Left kidney (tissue), 2 donors: Measurements from ENCODE around the gene FBLN2. TPM values are rescaled to one million over a fixed set of nuclear protein-coding genes. Genes with fewer than 3 reads are reported as not detected.

ENCODE experiments used
- DNase-seq: peaks from one replicate; pipeline ENCODE4 v3.0.0-alpha.2; 2013
- polyA plus RNA-seq: library from polyadenylated mRNA; unstranded; fragments of 120-200 nt; gene quantifications from one replicate; pipeline ENCODE4 v1.2.1, GENCODE V29; 2013; ENCODE audit not compliant: insufficient read length

FBLN2 gene
- polyA plus RNA-seq, 1 donor, result 17.9 TPM

DNA sequence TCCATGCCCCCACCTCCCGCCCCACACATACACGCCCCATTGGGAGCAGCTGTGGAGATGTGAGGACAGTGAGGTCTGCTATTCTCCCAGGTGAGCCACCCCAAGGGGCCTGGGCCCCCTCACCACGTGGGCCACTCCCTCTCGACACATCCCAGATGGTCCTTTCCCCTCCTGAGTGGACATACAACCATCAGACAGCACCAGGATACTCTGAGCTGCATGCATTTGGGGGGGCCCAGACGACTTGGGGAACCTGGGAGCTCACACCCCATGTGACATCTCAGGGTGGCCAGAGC lies 17.5 kb downstream of the FBLN2 start:
- DNase-seq, result no peak

DNA sequence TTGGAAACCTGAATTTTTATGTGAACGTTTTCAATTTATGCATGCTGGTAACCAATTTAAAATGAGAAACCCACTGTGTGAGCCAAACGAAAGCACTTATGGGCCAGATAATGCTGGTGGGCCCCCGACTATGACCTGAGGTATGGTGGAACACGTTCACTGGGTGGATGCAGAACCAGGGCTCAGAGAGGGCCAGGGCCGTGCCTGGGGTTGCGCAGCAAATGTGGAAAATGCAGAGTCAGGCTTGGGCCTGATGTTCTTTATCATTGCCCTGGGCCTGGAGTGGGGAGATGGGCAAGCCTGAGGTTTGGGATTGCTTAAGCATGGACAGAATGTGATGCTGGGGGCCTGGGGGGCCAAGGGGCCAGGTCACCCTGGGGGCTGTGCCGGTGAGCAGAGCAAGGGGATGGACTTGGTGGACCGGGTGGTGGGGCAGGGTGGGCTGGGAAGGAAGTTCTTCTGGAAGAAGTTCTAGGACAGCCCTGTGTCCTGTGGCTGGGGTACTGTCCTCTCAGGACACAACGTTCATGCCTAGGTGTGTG lies 17.9 kb downstream of the FBLN2 start:
- no peak for DNase-seq

DNA sequence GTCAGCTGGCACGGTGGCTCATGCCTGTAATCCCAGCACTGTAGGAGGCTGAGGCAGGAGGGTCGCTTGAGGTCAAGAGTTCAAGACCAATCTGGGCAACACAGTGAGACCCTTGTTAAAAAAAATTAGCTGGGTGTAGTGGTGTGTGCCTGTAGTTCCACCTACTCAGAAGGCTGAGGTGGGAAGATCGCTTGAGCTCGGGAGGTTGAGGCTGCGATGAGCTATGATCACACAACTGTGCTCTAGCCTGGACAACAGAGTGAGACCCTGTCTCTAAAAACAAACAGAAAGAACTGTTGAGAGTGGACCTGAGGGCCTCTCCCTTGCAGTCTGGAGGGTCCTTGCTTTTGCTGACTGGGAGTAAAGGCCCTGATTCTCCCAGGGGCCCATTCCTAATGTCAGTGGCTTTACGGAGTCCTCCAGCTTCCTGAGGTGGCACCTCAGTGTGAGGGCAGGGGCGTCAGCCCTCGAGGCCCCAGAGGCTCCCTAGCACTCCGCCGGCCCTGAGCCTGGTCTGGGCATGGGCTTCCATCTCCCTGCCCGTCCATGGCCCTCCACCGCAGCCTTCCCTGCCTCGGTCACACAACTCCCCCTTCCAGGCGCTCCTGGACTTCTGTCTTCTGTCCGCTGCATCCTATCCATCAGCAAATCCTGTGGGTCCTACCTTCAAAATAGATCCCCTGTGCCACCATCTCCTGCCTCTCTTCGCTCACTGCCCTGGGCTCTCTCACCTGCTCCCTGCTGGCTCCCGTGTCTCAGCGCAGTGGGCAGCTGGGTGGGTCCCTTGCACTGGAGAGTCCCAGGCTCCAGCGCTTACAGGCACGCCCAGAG lies 19.0 kb downstream of the FBLN2 start:
- no peak for DNase-seq

DNA sequence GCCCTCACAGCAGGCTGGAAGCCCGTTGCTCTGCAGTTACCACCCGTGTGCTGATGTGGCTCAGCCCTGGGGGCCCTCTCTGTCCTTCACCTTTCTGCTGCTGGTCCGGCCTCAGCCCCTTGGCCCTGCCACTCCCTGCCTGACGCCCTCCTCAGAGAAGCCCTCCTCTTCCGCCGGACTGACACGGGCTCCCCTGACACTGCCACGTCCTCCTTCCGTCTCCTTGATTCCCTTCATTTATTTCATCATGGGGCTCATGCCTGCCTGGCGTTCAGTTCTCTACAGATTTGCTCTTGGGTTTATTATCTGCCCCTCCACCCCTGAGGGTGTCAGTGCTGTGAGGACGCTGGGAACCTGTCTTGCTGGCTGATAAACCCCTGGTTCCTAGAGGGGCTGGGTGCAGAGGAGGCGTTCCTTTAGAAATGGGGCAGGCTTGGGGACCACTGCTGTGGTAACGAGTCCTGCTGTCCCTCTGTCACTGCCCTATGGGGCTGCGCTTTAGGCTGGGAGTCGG lies 19.6 kb downstream of the FBLN2 start:
- no peak for DNase-seq

DNA sequence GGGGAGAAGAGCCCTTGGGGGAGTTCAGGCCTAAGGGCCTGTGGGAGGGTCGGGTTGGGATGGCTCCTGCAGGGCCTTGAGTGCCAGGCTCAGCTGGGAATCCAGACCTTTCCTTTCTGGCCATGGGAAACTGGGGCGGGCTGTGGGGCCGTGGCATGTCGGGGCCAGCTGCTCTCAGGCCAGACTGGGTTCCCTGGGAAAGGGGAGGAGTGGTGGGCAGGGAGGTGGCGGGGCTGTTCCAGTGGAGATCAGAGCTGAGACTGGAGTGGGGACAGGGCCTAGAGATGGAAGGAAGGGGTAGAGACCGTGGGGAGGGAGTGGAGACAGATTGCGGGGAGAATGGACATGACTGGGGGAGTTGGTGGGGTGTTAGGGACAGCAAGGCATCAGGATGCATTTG lies 20.3 kb downstream of the FBLN2 start:
- DNase-seq, result no peak

DNA sequence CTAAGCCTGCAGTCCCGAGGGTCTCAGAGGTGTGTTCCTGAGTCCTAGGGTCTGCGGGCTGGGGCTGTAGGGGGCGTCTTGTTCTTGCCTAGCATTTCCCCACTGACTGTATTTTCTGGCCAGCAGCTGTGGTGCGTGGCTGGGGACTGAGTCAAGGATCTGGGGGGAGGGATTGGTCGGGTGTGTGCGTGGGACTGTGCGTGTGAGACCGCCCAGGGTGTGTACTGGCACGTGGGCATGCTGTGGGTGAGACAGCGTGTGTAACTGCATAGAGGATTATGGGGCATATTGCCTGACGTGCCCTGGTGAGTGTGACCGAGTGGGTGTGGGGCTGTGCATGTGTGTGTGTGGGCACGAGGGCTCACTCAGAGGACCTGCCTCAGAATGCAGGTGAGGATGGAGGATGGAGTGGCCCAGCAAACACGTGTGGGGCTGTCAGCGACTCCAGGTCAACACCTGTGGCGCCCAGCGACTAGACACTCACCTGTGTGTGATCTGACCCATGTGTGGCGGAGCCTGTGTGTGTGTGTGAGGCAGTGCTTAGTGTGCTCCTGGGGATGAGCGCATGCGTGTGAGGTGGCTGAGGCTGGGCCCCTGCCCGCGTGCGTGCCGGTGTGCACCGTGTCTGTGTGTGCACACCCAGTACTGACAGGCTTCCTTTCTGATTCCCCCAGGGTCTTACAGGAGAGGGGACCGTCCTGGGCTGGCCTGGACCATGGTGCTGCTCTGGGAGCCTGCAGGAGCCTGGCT lies 20.9 kb downstream of the FBLN2 start:
- no peak for DNase-seq

DNA sequence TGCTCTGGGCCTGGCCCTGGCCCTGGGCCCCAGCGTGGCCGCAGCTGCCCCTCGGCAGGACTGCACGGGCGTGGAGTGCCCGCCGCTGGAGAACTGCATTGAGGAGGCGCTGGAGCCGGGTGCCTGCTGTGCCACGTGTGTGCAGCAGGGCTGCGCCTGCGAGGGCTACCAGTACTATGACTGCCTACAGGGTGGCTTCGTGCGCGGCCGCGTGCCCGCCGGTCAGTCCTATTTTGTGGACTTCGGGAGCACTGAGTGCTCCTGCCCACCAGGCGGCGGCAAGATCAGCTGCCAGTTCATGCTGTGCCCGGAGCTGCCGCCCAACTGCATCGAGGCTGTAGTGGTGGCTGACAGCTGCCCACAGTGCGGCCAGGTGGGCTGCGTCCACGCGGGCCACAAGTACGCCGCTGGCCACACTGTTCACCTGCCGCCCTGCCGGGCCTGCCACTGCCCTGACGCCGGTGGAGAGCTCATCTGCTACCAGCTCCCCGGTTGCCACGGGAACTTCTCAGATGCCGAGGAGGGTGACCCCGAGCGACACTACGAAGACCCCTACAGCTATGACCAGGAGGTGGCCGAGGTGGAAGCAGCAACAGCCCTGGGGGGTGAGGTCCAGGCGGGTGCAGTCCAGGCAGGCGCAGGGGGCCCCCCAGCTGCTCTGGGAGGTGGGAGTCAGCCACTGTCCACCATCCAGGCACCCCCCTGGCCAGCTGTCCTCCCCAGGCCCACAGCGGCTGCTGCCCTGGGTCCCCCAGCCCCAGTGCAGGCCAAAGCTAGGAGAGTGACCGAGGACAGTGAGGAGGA lies 21.7 kb downstream of the FBLN2 start:
- no peak for DNase-seq

DNA sequence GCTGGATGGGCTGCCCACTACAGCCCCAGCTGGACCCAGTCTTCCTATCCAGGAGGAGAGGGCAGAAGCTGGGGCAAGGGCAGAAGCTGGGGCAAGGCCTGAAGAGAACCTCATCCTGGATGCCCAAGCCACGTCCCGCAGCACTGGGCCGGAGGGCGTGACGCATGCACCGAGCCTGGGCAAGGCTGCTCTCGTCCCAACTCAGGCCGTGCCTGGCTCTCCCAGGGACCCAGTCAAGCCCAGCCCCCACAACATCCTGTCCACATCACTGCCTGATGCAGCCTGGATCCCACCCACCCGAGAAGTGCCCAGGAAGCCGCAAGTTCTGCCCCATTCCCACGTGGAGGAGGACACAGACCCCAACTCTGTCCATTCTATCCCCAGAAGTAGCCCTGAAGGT lies 22.3 kb downstream of the FBLN2 start:
- DNase-seq, result no peak

DNA sequence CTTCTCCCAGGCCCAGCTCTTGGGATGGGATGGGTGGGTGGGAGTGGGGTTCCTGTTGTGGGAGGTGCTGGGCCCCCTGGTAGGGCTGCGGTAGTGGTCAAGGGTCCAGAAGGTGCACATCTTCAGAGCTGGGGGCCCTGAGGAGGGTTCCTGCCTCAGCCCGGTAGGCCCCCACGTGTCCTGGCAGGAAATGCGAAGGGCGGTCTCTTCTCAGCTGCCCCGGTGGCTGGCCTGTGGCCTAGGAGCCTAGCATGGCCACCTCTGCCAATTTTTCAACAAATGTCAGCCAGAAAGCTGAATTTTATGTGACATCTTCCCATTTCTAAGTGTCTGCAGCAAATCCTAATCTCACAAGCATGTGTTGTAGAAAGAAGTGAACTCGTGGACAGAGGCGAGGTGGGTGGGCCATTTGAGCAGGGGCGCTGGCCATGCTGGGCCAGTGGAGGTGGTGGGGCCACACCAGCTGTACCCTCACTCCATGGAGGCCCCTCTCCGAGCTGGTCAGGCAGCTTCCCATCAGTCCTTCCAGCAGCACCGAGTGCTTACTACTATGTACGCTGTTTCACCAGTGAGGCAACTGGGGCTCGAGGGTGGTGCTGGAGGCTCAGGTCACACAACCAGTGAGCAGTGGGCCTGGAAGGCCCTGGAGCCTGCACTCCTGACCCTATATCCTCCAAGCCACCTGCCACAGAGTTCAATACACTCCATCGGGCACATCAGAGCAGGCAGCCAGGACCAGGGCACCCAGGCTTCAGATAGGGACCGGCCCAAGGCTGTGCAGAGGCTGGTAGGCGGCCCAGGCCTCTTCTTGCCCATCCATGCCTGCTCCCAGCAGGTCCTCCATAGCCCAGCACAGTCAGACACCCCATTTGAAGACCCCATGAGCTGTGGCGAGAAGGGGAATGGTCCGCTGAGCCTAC lies 23.2 kb downstream of the FBLN2 start:
- no peak for DNase-seq

DNA sequence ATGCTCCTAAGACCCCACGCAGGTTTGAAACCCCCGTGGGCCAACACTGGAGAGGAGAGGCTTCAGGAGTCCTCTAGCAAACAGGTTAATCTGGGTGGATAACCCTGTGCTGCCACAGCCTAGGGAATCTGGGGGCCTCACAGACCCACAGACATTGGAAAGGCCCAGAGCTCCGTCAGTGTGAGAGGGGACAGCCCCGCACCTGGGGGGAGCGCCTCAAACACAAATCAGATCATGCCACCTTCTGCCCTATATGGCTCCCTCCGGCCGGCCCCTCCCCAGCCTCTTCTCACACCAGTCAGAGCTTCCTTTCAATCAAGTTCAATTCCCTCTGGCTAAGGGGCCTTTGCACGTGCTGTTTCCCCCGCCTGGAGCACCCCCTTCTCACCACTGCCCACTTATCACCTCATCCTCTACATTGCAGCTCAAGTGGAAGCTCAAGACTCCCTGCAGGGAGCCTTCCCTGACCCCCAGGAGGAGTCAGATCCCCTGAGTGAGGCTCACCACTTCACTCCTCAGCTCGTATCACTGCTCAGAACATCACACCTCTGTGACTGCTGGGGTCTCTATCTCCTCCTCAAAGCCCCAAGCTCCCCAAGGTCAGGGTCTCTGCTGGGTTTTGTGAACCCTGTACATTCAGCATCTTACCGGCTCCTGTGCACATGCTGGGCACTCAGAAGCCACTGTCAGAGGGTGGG lies 24.1 kb downstream of the FBLN2 start:
- no peak for DNase-seq

DNA sequence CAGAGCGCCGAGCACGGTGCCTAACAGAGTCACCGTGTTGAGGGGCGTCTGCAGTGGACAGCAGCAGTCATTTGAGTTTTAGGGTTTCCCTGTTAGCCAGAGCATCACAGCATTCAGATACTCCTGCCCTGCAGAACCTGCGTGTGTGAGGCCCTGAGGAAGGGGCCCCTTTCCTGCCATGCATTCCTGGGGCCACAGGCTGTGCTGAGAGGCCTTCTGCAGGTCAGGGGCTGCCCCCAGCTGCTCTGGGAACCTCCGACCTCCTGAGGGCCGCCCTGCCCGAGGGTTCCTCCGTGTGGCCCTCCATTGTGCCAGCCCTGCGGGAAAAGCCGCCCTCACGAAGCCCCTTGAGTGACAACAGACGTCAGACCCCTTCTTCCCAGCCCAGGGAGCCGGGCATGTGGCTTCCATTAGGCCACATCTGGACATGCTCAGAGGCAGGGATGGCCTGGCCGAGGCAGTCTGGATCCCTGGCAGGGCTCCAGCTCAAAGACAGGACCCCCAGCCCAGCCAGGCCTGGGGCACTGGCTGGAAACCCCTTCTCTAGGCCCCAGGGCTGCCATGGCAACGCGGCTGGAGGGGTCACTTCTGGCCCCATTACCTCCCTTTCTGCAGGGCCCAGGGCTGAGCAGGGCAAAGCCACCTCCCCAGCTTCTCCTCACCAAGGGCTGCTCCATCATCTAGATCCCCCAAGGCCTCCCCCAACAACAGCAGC lies 25.3 kb downstream of the FBLN2 start:
- DNase-seq, result no peak

DNA sequence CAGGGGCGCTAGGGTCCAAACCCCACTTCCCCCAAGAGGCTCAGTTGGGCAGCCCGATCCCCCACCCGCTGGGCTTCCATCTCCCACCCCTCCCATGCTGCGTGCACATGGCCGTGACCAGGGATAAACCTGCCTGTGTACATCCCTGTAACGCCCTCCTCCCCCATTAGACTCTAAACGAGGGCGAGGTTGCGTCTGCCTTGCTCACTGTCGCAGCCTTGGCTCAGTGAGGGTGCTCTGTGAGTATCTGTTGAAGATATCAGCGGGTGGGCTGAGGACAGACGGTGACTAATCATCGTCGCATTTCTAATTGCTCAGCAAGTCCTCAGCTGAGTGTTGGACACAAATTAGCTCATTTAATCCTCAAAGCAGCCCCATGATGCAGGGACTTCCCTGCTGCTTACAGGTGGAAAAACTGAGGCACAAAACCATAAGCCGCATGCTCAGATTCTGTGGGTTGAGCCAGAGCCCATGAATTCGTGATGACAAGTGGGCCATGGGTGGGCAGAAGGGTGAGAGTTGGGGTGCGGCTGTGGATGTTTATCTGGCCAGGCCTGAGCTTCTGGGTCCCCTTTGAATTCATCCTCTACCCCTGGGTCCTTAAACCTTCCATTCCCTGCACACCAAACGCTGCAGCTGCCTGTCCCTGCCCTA lies 26.0 kb downstream of the FBLN2 start:
- DNase-seq, result no peak

DNA sequence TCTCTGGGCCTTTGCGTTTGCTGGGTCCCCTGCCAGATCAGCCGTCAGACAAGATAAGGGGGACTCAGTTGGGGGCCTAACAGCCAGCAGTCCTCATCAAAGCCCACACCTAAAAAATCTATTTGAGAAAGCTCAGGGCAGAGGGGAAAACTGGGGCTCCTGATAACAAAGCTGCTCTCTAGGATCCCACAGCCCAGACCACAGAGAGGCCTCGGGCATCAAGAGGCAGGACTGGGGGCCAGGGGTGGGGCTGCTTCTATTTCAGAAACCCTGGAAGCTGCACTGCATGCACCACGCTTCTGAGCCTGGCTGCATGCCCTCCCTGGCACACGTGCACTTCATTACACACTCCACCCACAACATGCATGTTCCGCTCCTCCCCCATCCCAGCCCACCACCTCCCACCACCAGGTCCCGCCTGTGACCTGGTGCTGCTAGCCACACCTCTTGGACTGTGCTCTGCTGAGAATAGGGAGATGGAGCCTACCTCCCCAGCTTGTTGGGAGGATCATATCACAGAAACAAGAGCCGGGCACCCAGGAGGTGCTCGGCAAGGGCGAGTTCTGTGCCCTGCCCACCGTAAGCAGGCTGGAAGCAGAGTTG lies 26.6 kb downstream of the FBLN2 start:
- no peak for DNase-seq

DNA sequence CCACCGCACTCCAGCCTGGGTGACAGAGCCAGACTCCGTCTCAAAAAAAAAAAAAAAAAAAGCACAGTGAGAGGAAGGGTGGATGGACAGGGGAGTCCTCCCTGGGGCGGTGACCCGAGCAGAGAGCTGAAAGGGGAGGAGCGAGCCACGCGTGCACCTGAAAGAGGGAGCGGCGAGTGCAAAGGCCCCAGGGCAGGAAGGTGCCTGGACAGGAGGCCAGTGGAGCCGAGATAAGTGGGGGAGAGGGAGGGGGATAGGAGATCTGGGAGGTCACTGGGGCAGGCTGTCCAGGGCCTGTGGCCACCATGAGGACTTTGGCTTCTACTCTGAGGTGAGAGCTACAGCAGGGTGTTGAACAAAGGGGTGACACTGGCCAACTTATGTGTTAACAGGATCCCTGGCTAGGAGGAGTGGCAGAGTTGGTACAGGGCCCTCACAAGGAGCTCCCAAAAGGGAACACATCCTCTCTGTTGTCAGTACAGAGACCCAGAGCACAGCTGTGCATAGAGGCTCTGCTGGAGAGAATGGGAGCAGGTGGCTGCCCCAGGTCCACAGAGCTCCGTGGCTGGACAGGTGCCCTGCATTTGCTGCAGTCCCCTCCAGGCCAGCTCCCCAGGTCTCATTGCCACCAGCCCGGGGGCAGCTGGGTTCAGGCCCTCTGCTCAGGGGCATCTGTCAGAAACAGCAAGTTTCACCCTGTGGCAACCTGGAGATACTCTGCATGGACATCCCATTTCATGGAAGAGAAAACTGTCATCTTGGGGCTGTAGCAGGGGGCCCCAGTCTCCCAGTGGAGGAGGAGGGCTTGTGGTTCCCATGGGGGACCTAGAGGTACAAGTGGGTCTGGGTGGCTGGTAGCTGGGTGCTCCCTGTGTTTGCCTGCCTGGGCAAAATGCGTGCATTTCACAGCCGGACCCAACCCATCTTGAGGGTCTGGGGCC lies 28.5 kb downstream of the FBLN2 start:
- DNase-seq, result no peak

DNA sequence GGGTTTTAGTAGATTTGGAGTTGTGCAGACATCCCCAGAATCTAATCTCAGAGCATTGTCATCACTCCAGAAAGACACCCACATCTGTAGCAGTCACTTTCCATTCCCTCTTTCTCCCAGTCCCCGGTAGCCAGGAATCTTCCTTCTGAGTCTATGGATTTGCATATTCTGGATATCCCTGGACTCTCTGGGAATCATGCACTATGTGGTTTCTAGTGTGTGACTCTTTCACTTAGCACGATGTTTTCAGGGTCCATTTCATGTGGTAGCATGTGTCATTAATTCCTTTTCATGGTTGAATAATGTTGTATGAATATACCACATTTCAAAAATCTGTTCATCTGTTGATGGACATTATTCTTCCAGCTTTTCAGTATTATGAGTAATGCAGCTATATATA lies 29.3 kb downstream of the FBLN2 start:
- no peak for DNase-seq

DNA sequence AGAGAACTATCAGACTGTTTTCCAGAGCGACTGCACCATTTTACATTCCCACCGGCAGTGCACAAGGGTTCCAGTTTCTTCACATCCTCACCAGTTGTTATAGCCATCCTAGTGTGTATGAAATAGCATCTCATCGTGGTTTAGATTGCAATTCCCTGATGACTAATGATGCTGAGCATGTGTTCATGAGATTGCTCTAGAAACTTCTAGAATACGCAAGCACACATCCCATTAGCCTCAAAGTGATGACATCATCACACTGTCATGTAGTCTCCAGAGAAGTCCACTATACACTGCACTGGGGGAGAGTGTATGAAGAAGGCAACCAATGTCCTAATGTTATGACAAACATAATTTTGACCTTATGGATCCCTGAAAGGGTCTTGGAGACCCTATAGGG lies 30.1 kb downstream of the FBLN2 start:
- no peak for DNase-seq

DNA sequence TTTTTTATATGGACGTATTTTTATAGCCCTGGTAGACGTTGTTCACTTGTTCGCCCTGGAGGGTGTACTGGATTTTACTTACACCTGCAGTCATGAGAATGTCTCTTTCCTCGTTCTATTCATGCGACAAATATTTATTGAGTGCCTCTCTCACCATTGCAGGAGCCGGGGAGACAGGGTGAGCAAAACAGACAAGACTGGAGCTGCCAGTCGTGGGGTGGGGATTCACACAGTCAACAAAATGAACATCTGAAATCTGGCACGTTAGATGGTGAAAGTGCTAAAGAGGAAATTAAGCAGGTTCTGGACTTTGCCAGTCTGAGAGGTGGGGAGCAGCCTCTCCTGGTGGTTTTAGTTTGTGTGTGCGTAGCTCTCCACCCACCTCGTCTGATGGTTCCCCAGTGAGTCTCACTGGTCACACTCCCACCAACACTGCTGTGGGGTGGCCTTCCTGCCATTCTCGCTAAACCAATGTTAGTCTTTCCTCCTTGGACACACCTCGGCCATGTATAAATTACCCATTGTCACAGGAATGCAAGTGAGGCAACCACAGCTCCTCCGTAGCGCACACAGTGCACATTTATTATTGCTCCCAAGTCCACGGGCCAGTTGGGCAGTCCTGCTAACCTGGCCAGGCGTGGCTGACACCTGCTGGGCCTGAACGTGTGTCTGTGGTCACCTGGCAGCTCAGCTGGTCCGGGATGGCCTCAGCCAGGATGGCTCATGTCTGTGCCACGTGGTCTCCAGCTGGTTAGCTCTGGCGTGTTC lies 31.5 kb downstream of the FBLN2 start:
- DNase-seq, result no peak
